Colonic mucosa (tissue), 4 donors: ENCODE results near the gene RNASEH1. TPM values are rescaled to one million over a fixed set of nuclear protein-coding genes. Genes with fewer than 3 reads are reported as not detected.

ENCODE experiments used
- DNase-seq: peaks from one replicate; pipeline ENCODE4 v3.0.0-alpha.2; 2020
- H3K27ac ChIP-seq: fragments of 200-600 bp; one replicate; pipeline ENCODE4 v1.8.0; 2021
- H3K27me3 ChIP-seq: fragments of 200-600 bp; one replicate; pipeline ENCODE4 v1.8.0; 2021
- H3K36me3 ChIP-seq: fragments of 200-600 bp; one replicate; pipeline ENCODE4 v1.8.0; 2021
- H3K4me1 ChIP-seq: fragments of 200-600 bp; one replicate; pipeline ENCODE4 v1.8.0; 2021; ENCODE audit warnings: mild to moderate bottlenecking
- H3K4me3 ChIP-seq: fragments of 200-600 bp; one replicate; pipeline ENCODE4 v1.8.0; 2021
- H3K9ac ChIP-seq, 2 donors: one replicate each; pipeline ENCODE4 v1.7.0; 2013; ENCODE audit warnings: control low read depth in 2 of 2, low read depth in 2 of 2, low read length in 2 of 2
- H3K9me3 ChIP-seq: fragments of 200-600 bp; one replicate; pipeline ENCODE4 v1.8.0; 2021
- CTCF ChIP-seq: fragments of 200-600 bp; IDR thresholded peaks from one replicate; pipeline ENCODE4 v1.8.0; 2022; ENCODE audit warnings: antibody characterized with exemption, mild to moderate bottlenecking
- intact Hi-C: fragments of 100-400 bp; cut with DNase I; formaldehyde crosslinking; loops from one replicate; pipeline ENCODE4 v1.14.1; 2022
- total RNA-seq, 2 donors: library from RNA; stranded (reverse); fragmentation: NEBNext Ultra II Directional in 1 of 2; extraction: Animal tissue kit (Norgen Biotek cat#: 25700) in 1 of 2; gene quantifications; one replicate each; pipeline ENCODE4 v1.2.1, GENCODE V29; 2021
- donor health status: healthy.
- donor health status: DM: no; HTN: no; CAD: no.
- donor health status: DM: no; HTN: no; CAD: no.

Gene RNASEH1
- total RNA-seq = 10 to 100 TPM; 13.3 to 18.8 TPM

GRCh38 chr2:3558205-3559014 is at the start of gene RNASEH1:
Gene RNASEH1, minus strand, starts transcription at chr2:3558333. Its CDS starts 73 bp downstream, at chr2:3558260.
- no peak for TF ChIP-seq CTCF
- peak within 1 kb of the TSS; percentile 83 to 94 for H3K9ac ChIP-seq
- peaks cover 7% of the 10 kb centered on the region for H3K4me1 ChIP-seq
- intact Hi-C loops = loop anchor here (5.0 kb wide), 2 partner anchors 36 to 181 kb away; partner anchors contain the start of genes EIPR1 and TRAPPC12
- H3K27ac ChIP-seq = peak within 1 kb of the TSS; percentile 86
- no peaks in the 10 kb centered on the region for H3K9me3 ChIP-seq
- no peaks in the 10 kb centered on the region for H3K27me3 ChIP-seq
- peak within 1 kb of the TSS; percentile 100 for H3K4me3 ChIP-seq
- DNase-seq = peak; percentile 99
- H3K36me3 ChIP-seq = peaks cover 8% of the 10 kb centered on the region

- DNase-seq = no peak
- H3K36me3 ChIP-seq = no peaks in the 10 kb centered on the region
- H3K9ac ChIP-seq = no peak overlapping the region
- H3K27me3 ChIP-seq = no peaks in the 10 kb centered on the region
- H3K4me3 ChIP-seq = no peak overlapping the region
- no peaks in the 10 kb centered on the region for H3K9me3 ChIP-seq
- no peak overlapping the region for H3K27ac ChIP-seq
- intact Hi-C loops = no loop called here
- no peak for TF ChIP-seq CTCF
- no peaks in the 10 kb centered on the region for H3K4me1 ChIP-seq
Measured at GRCh38 chr2:3606370-3607201, 48.5 kb upstream of the RNASEH1 start.

DNA sequence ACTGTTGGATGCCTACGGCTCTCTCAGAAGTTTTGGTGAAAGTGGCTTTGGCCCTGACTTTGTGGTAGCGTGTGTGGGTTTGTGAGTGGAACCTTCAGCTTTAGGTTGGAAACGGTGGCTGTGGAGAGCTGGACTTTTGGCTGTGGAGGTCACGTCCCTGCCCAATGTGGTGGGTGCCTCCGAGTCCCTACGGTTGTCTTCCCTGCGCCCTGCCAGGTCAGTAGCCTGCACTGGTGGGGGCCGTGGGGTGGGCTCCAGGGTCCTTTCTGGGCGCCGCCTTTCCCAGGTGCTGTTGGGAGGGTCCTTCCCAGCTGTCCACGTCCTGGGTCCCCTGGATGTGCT is 47.9 kb upstream of the RNASEH1 start:
- no peak for TF ChIP-seq CTCF
- DNase-seq = no peak
- H3K9ac ChIP-seq = no peak overlapping the region
- H3K36me3 ChIP-seq = no peaks in the 10 kb centered on the region
- no peaks in the 10 kb centered on the region for H3K9me3 ChIP-seq
- intact Hi-C loops = no loop called here
- H3K27ac ChIP-seq = no peak overlapping the region
- H3K4me3 ChIP-seq = no peak overlapping the region
- no peaks in the 10 kb centered on the region for H3K4me1 ChIP-seq
- H3K27me3 ChIP-seq = no peaks in the 10 kb centered on the region

GRCh38 chr2:3604991-3605961 is 47.1 kb upstream of the RNASEH1 start:
- no peak overlapping the region for H3K27ac ChIP-seq
- H3K4me3 ChIP-seq = no peak overlapping the region
- no peaks in the 10 kb centered on the region for H3K9me3 ChIP-seq

More at GRCh38 chr2:3604991-3605961, 47.1 kb upstream of the RNASEH1 start:
- peak; percentile 46 for DNase-seq
- TF ChIP-seq CTCF = no peak
- no peaks in the 10 kb centered on the region for H3K27me3 ChIP-seq
- H3K4me1 ChIP-seq = no peaks in the 10 kb centered on the region
- H3K9ac ChIP-seq = no peak overlapping the region
- intact Hi-C loops = no loop called here
- H3K36me3 ChIP-seq = no peaks in the 10 kb centered on the region
